HG03060 (cell line): ENCODE measurements around the gene LGI4.
A peak's percentile ranks its signal among the peaks of the same experiment; 100 is the strongest.

Source experiments
- ATAC-seq: cut with Tn5 transposase; IDR thresholded peaks from one replicate; pipeline ENCODE4 v1.9.1; 2021; ENCODE audit warnings: low read depth, moderate number of reproducible peaks; ENCODE audit not compliant: unreplicated experiment

The LGI4 gene

DNA sequence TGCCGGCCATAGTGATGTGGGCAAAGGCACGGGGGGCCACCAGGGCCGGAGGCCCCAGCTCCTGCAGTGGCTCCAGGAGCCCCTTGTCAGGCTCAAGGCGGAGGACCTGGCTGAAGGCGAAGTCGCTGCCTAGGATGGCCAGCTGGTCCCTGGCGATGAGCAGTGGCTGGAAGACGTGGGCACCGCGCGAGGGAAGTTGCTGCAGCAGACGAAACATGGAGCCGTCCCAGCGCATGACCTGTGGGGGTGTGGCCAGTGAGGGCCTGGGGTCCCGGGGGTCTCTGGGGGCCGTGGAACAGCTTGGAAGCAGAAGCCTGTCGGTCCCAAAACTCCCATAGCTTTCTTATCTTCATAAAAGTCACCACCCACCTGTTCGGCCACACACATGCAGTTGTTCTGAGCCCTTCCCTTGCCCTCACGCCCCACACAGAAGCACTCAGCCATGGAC, 9.6 kb downstream of the LGI4 start:
- ATAC-seq: no peak

GRCh38 chr19:35124098-35125060, 10.5 kb downstream of the LGI4 start:
- ATAC-seq: peak; percentile 51

DNA sequence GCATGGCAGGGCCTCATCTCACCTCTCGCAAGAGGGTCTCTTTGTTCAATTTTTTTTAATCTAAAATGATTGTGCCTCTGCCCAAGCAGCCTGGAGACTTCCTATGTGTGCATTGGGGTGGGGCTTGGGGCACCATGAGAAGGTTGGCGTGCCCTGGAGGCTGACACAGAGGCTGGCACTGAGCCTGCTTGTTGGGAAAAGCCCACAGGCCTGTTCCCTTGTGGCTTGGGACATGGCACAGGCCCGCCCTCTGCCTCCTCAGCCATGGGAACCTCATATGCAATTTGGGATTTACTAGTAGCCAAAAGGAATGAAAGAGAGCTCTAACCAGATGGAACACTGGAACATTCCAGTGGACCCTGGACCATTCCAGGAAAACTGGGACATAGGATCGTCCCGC, 11.3 kb downstream of the LGI4 start:
- ATAC-seq: no peak

- ATAC-seq: no peak
Measured at GRCh38 chr19:35122687-35123551, 11.9 kb downstream of the LGI4 start.

DNA sequence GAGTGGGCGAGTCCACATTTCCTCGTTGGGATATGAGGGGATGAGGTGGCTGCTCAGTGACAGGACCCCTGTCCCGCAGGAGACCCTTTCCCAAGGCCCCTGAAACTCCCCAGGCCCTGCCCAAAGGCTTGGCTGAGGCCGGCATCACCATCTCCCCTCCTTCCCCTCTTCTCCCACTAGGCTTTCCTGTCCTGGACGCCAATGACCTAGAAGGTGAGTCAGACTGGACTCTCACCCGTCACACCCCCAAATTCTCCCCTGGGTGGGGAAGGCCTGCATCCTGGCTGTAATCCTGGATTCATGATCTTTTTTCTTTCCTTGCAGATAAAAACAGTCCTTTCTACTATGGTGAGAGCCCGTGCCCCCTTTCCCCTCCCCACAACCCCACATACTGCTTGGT, 14.0 kb downstream of the LGI4 start:
- ATAC-seq: no peak

DNA sequence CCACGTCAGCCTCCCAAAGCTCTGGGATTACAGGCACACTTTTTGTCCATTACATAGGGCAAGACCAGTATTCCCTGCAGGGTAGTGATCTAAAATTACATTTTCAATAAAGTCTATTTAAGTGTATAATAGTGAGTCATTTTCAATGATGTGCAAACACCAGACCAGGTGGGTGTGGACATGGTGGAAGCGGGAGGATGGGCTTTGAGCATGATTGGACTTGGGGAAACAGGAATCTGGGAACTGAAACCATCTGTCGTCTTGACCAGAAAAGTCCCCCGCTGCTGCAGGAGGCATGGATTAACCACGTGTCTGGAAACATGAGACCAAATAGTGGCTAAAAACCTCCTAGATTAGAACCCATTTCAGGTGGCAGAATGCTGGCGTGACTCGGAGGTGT, 14.4 kb downstream of the LGI4 start:
- ATAC-seq: no peak

DNA sequence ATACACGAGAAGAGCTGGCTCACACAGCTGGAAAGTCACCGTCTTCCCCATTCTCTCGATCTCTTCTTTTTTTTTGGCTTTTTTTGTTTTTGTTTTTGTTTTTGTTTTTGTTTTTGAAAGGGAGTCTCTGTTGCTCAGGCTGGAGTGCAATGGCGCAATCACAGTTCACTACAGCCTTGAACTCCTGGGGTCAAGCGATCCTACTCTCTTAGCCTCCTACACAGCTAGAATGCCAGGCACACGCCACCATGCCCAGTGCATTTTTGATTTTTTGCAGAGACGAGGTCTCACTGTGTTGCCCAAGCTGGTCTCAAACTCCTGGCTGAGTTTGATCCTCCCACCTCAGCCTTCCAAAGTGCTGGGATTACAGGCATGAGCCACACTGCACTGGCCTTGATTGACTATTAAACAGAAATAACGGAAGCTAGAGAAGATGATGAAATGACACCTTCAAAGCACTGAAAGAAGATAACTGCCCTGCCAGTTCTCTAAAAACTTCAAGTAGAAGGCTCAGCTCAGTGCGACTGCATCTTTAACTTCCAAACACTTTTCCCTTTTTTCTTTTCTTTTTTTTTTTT, 15.2 kb downstream of the LGI4 start:
- no peak for ATAC-seq

GRCh38 chr19:35119091-35119490, 15.8 kb downstream of the LGI4 start:
- no peak for ATAC-seq

GRCh38 chr19:35118268-35119020, 16.4 kb downstream of the LGI4 start:
- no peak for ATAC-seq

GRCh38 chr19:35117799-35118198, 17.1 kb downstream of the LGI4 start:
- no peak for ATAC-seq

- no peak for ATAC-seq
Measured at GRCh38 chr19:35117116-35117515, 17.7 kb downstream of the LGI4 start.

DNA sequence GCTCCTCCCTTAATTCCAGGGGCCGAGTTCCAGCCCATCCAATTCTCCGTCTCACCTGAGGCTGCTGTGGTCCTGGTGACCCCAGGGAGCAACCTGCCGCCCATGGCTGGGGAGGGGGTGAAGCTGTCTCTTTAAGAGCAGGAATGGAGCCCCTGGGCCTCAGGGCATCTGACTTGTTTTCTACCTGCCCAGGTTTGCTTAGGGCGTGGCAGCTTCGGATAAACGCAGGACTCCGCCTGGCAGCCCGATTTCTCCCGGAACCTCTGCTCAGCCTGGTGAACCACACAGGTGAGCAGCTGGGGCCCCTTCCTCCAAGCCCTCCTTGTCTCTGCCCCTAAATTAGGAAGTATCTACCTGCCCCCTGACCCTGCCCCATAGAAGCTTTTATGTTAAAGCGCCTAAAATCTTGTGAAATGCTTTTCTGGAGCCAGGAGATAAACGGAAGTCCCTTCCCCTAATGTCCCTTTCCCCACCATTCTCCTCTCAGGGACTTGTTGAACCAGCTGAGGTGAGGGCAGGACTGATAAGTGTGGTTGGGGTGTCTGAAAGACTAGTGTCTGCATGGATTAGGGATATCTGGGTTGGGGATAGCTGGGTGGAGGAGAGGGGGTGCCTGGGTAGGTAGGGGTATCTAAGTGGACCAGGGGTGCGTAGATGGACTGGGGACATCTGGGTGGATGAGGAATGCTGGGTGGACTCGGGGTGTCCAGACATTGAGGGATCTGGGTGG, 18.6 kb downstream of the LGI4 start:
- no peak for ATAC-seq

DNA sequence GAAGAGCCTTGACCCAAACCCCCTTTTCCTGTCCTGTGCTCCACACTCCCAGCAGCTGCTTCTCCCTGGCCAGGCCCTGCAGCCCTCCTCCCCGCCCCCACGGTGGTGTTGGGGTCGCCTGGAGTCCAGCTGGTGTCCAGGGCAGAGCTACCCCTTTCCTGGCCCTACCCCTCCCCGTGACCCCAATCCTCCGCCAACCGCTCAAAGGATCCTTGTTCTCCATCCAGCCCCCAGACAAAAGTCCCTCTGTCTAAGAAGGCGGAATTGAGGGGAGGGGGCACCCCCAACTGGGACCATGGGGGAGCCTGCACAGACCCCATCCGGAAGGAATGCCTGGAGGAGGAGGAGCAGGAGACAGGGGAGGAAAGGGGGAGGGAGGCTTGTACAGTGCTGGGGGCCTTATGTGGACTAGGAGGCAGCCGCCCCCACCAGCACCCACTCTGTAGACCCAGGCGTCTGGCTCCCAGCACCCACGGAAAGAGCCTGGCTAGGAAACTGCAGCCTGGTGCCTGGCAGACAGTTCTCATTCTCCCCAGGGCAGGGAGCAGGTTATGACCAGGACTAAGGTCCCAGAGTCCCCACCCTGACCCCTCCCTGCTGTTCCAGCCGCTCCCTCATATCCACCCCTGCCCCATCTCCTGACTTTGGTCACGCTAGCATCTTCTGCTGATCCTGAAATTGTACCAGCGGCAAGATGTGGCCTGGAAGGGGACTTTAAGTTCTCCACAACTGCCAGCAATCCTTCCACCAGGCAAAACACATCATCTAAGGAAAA, 19.5 kb downstream of the LGI4 start, which contains the start of gene FXYD3:
TSS of gene FXYD3 (plus strand) at position 647 of the 775 bp plus-strand sequence. CDS start 3,554 bp downstream, outside the sequence.
- no peak for ATAC-seq

GRCh38 chr19:35114353-35115176, 20.3 kb downstream of the LGI4 start:
- no peak for ATAC-seq

DNA sequence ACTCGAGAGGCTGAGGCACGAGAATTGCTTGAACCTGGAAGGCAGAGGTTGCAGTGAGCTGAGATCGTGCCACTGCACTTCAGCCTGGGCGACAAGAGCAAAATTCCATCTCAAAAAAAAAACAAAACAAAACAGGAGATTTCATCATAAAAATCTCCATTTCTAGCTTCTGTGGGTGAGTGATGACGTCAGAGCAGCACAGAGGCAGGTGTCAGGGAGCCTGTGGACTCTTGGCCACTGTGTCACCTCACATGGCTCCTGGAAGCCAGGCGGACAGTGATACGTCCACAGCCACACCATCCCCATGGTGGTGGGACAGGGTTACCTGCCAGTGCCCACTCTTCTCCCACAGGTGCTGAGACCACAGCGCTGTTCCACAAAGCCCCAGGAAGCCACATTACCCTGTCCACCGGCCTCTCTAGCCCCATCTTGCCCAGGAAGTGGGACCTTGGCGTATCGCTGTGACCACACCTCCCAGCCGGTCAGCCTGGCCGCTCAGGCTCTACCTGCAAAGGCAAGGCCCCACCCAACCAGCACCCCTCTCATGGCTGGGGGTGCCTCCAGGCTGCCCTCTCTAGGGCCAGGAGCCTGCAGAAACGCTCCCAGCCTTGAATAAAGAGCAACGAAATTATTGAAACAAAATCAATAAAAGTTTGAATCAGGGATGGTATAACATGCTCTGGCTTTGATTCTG, 21.7 kb downstream of the LGI4 start:
- ATAC-seq: no peak

GRCh38 chr19:35110974-35111373, 23.9 kb downstream of the LGI4 start:
- ATAC-seq: no peak

GRCh38 chr19:35109395-35110112, 25.3 kb downstream of the LGI4 start:
- no peak for ATAC-seq
